Aorta (tissue), 5 donors: ENCODE data around the gene EXOC4. TPM values are rescaled to one million over a fixed set of nuclear protein-coding genes. Genes with fewer than 3 reads are reported as not detected.
A peak's percentile ranks its signal among the peaks of the same experiment; 100 is the strongest.

ENCODE experiments used
- ATAC-seq: fragments of 200-7000 bp; cut with Tn5 transposase; one replicate; pipeline ENCODE4 v1.9.1; 2022; ENCODE audit warnings: moderate library complexity; ENCODE audit not compliant: low FRiP score
- DNase-seq, 2 donors: peaks; one replicate each; pipeline ENCODE4 v3.0.0-alpha.2; 2020
- H3K27ac ChIP-seq, 2 donors: one replicate each; pipeline ENCODE4 v1.5.1; 2013; ENCODE audit warnings: low read length in 2 of 2, mild to moderate bottlenecking in 2 of 2, moderate library complexity in 2 of 2, control low read depth in 1 of 2, inconsistent platforms in 1 of 2, low read depth in 1 of 2
- H3K27me3 ChIP-seq, 2 donors: one replicate each; pipeline ENCODE4 v1.6.1; 2013; ENCODE audit warnings: control low read depth in 1 of 2, low read length in 1 of 2, mild to moderate bottlenecking in 1 of 2, moderate library complexity in 1 of 2; ENCODE audit not compliant: insufficient read depth in 2 of 2, control insufficient read depth in 1 of 2
- H3K36me3 ChIP-seq, 2 donors: one replicate each; pipeline ENCODE4 v1.6.1; 2013; ENCODE audit warnings: control low read depth in 1 of 2, low read length in 1 of 2, mild to moderate bottlenecking in 1 of 2; ENCODE audit not compliant: insufficient read depth in 2 of 2, control insufficient read depth in 1 of 2
- H3K4me1 ChIP-seq, 2 donors: one replicate each; pipeline ENCODE4 v1.6.1; 2013; ENCODE audit warnings: low read length in 2 of 2, control low read depth in 1 of 2, mild to moderate bottlenecking in 1 of 2, moderate library complexity in 1 of 2; ENCODE audit not compliant: insufficient read depth in 2 of 2, control insufficient read depth in 1 of 2
- H3K4me3 ChIP-seq, 2 donors: one replicate each; pipeline ENCODE4 v1.5.1; 2013; ENCODE audit warnings: low read length in 2 of 2, control low read depth in 1 of 2, mild to moderate bottlenecking in 1 of 2
- H3K9me3 ChIP-seq: one replicate; pipeline ENCODE4 v1.6.1; 2013; ENCODE audit warnings: mild to moderate bottlenecking, low read length; ENCODE audit not compliant: control insufficient read depth
- WGBS, 2 donors: extraction: QIAGEN DNeasy Blood & Tissue Kit; methylation state at CpG; one replicate each; pipeline ENCODE4 v1.1.7; 2013; 5-methylcytosine and 5-hydroxymethylcytosine counted together
- intact Hi-C, 2 donors: fragments of 100-400 bp; cut with DNase I; formaldehyde crosslinking; loops; one replicate each; pipeline versions ENCODE4 v1.14.2 to v1.15.0; 2022
- polyA plus RNA-seq, 2 donors: library from polyadenylated mRNA; stranded (reverse); fragments of 200-250 nt; gene quantifications; one replicate each; pipeline ENCODE4 v1.2.3, GENCODE V29; 2013
- total RNA-seq, 2 donors: library from RNA; stranded (reverse); fragmentation: NEBNext Ultra II Directional; extraction: Animal tissue kit (Norgen Biotek cat#: 25700); gene quantifications; one replicate each; pipeline ENCODE4 v1.2.1, GENCODE V29; 2021
- donor health status: healthy with polysubstance abuse.
- donor health status: Bipolar disorder and iron deficiency.
- donor health status: DM: no; HTN: no; CAD: no.
- donor health status: DM: no; HTN: no; CAD: no.
- donor health status: DM: yes; HTN: yes; CAD: no.

EXOC4 gene
- total and polyA plus RNA-seq, 4 donors, result 19.9 to 109 (median 45.9) TPM

DNA sequence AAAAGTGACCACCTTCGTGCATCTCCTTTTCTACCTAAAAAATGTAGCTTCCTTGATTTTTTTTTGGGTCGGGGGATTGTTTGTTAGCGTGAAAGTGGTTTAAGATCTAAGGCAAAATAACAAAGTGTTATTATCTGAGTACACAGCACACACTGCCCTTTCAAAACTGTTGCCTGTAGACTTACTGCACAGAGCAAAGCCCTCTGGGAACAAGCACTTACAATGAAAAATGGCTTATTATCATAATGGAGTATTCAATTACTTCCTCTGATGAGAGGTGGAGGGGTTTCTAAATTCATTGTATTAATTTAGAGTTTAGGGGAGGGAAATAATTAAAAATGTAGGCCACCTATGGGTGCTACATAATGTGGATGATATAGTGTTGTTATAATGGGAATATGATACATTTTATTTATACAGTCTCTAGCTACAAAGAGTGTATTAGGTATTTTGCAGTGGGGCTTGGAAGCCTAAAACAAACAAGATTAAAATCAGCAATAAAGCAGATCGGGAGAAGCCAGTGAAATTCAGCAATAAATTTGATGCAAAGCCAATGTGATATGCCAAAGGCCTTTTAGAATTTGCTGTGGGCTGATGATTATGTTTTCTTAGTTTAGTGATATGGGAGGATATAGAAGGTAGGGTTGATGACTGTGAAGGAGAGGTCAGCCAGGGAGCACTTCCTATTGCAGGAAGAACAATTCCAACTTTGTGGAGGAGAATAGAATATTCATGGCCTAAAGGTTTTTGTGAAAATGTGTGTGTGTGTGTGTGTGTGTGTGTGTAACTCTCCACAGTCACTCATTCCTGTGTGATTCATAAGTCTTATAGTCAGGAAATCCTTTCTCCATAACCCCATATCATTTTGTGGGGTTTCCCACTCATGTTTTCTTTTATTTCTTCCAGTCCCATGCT lies 17.7 kb upstream of the EXOC4 start:
- H3K4me1 ChIP-seq, result no peaks in the 10 kb centered on the region
- 67 to 81% methylated on average over 4 of the region's 4 CpGs for WGBS, 2 donors
- ATAC-seq, result no peak

DNA sequence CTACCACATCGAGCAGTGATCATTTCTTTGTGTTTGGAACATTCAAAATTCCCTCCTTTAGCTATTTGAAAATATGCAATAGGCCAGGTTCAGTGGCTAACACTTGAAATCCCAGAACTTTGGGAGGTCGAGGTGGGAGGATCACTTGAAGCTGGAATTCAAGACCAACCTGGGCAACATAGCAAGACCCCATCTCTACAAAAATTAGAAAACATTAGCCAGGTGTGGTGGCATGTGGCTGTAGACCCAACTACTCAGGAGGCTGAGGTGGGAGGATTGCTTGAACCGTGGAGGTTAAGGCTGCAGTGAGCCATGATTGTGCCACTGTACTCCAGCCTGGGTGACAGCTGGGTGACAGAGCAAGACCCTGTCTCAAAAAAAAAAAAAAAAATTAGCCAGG lies 15.3 kb upstream of the EXOC4 start:
- no peak overlapping the region for H3K27ac ChIP-seq
- H3K4me1 ChIP-seq, result no peaks in the 10 kb centered on the region
- DNase-seq (no peak), ATAC-seq (no peak)
- H3K36me3 ChIP-seq, result no peaks in the 10 kb centered on the region
- intact Hi-C loops, result no loop called here
- H3K9me3 ChIP-seq, result no peaks in the 10 kb centered on the region
- WGBS, 2 donors, result 80 to 85% methylated on average over 3 of the region's 3 CpGs
- no peaks in the 10 kb centered on the region for H3K27me3 ChIP-seq
- H3K4me3 ChIP-seq, result no peak overlapping the region

More for the DNA sequence above, 17.7 kb upstream of the EXOC4 start:
- H3K27ac ChIP-seq, result no peak overlapping the region
- no peaks in the 10 kb centered on the region for H3K36me3 ChIP-seq
- no peak overlapping the region for H3K4me3 ChIP-seq
- no peaks in the 10 kb centered on the region for H3K27me3 ChIP-seq
- no peaks in the 10 kb centered on the region for H3K9me3 ChIP-seq
- intact Hi-C loops, result no loop called here
- no peak for DNase-seq

DNA sequence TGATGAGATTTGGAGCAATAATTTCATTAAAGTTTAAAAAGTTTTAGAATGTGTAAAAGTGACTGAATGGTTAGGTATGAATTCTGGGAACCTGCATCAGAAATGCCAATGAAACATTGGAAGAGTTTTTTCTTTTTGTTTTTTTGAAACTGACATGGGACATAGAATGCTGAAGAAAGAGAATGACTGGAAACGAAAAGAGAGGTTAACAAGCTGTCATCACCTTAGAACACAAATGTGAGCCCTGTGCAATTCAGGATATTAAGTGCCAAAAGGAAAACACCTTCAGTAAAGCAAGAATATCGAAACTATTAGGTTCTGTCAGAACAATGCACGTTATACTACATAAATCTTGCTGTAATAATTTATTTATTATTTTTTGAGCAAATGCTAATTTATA lies 12.6 kb upstream of the EXOC4 start:
- Histone ChIP-seq H3K4me1 (no peaks in the 10 kb centered on the region), H3K4me3 (no peak overlapping the region), H3K36me3 (no peaks in the 10 kb centered on the region), H3K27me3 (no peaks in the 10 kb centered on the region), H3K27ac (no peak overlapping the region), H3K9me3 (no peaks in the 10 kb centered on the region)
- no peak for ATAC-seq
- WGBS, 2 donors, result 51 to 54% methylated on average over 3 of the region's 3 CpGs
- DNase-seq, result no peak
- intact Hi-C loops, result no loop called here

DNA sequence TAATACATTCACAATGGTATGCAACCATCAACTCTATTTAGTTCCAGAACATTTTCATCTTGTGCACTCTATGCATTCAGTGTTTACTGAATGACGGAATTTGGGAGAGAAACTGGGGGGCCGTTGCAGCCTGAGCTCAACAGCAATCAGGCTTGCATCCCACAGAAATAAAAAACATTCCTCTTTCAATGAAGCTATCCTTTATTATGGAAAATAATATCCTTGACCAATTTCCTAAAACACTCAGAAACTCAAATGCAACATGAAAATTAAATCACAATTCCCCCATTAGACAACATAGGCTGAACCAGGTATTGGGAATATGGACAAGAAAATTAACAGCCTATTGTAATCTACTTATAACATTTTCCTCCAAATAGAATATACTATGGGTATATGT lies 6.3 kb upstream of the EXOC4 start:
- Histone ChIP-seq H3K4me3 (no peak overlapping the region), H3K27me3 (no peaks in the 10 kb centered on the region), H3K9me3 (no peaks in the 10 kb centered on the region), H3K4me1 (no peaks in the 10 kb centered on the region), H3K27ac (no peak overlapping the region), H3K36me3 (no peaks in the 10 kb centered on the region)
- WGBS, 2 donors, result 87 to 93% methylated on average over 2 of the region's 2 CpGs
- intact Hi-C loops, result no loop called here
- ATAC-seq, result no peak
- no peak for DNase-seq

DNA sequence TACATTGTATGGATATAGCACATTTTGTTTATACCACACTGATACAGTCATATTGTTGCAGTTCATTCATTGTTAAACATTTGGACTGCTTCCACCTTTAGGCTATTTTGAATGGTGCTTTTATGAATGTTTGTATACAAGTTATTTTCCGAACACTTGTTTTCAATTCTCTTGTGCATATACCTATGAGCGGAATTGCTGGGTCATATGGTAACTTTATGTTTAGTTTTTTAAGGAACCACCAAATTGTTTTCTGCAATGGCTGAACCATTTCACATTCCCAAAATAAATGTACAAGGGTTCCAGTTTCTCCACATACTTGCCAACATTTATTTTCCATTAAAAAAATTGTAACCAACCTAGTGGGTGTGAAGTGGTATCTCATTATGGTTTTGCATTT lies 4.0 kb upstream of the EXOC4 start:
- ATAC-seq (no peak), DNase-seq (no peak)
- H3K27ac ChIP-seq, result no peak overlapping the region
- H3K27me3 ChIP-seq, result no peaks in the 10 kb centered on the region
- H3K9me3 ChIP-seq, result no peaks in the 10 kb centered on the region
- H3K36me3 ChIP-seq, result no peaks in the 10 kb centered on the region
- intact Hi-C loops, result no loop called here
- 96 to 97% methylated on average over 2 of the region's 2 CpGs for WGBS, 2 donors
- no peaks in the 10 kb centered on the region for H3K4me1 ChIP-seq
- no peak overlapping the region for H3K4me3 ChIP-seq

DNA sequence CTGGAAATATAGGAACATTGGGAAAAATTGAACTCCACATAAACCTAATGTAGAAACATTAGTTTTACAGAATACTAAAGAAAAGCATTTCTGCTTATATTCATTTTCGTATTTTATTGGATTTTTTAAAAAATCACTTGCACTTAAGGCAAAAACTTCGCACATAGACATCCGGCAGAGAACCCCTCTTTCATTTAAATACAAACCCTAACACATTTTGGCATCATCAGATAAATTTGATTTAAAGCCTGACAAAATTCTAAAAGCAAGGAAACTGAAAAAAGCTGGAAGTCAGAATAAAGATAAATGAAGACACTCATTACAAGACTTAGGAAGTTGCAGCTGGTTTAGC lies 396 bp upstream of the EXOC4 start:
- intact Hi-C loops, result loop anchor here (5.0 to 10.0 kb wide), 3 partner anchors 112 to 168 kb away; partner anchors contain the start of gene CHCHD3 (in 1 of the 2)
- no peaks in the 10 kb centered on the region for H3K9me3 ChIP-seq
- no peaks in the 10 kb centered on the region for H3K27me3 ChIP-seq
- ATAC-seq (no peak), DNase-seq (no peak)
- 62 to 64% methylated on average over 3 of the region's 3 CpGs for WGBS, 2 donors
- H3K4me1 ChIP-seq, result no peaks in the 10 kb centered on the region
- no peak overlapping the region for H3K27ac ChIP-seq
- H3K36me3 ChIP-seq, result no peaks in the 10 kb centered on the region
- H3K4me3 ChIP-seq, result no peak overlapping the region

DNA sequence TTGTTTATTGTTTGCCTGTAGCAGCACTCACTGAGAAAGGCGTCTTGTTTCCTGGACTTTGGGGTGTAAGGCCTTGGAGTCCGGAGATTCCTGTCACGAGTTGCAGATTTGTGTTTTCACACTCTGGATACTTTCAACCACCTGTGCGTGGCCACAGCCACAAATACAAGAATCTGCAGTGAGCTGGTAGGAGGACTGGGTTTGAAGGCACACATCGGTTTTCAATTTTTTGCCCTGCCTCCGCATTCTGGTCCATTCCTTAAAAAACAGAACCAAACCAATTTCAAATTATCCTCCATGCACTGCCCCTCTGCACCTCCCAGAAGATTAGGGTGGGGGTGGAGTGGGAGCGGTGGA lies 619 bp downstream of the EXOC4 start:
- ATAC-seq, result no peak
- H3K4me3 ChIP-seq, result peak overlapping the region; percentile 64 to 93
- 5 to 6% methylated on average over 7 of the region's 7 CpGs for WGBS, 2 donors
- no peak overlapping the region for H3K27ac ChIP-seq
- intact Hi-C loops, result loop anchor here (5.0 to 10.0 kb wide), 3 partner anchors 111 to 169 kb away; partner anchors contain the start of gene CHCHD3 (in 1 of the 2)
- no peak for DNase-seq
- no peaks in the 10 kb centered on the region for H3K4me1 ChIP-seq
- no peaks in the 10 kb centered on the region for H3K9me3 ChIP-seq
- no peaks in the 10 kb centered on the region for H3K27me3 ChIP-seq
- no peaks in the 10 kb centered on the region for H3K36me3 ChIP-seq

DNA sequence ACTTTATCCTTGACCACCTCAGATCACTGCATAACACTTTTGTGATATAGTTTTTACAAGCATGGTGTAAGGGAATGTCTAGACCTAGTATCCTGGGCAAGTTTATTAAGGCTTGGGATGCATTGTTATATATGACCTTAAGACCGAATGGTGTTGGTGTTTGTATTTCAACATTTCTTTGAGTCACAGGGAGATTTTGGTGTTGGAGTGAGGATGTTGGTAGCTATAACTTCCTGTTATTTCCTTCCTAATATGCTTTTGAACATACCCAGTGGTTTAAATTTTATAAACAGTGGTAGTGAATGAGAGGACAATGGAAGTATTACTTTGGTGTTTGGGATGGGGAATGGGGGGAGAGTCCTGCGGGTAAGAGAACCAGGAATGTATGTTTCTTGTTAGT lies 2.6 kb downstream of the EXOC4 start:
- 84 to 90% methylated on average over 2 of the region's 2 CpGs for WGBS, 2 donors
- no peak for ATAC-seq

DNA sequence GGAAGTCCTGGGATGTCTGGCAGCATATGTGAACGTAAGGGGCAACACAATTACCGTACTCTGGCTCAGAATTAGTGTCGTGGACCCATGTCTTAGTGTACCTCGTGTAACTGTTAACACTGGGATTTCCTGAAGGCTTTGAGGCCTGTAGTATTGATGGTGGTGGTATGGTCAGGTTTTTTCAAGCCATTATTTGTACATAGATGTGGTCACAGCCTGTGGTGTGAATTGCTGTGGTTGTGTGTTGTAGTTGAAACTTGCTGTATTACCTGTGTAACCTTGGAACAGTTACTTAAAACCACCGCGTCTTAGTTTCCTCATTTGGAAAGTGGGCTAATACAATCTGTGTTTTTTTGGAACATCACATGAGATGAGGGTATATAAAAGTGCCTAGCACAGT lies 5.3 kb downstream of the EXOC4 start:
- ATAC-seq (no peak), DNase-seq (no peak)
- Histone ChIP-seq H3K36me3 (no peaks in the 10 kb centered on the region), H3K4me3 (no peak overlapping the region), H3K4me1 (no peaks in the 10 kb centered on the region), H3K27me3 (no peaks in the 10 kb centered on the region), H3K27ac (no peak overlapping the region), H3K9me3 (no peaks in the 10 kb centered on the region)
- WGBS, 2 donors, result 90 to 93% methylated on average over 6 of the region's 6 CpGs
- intact Hi-C loops, result loop anchor here in 1 of 2 donors (10.0 kb wide), 2 partner anchors 107 to 173 kb away; partner anchors contain the start of gene CHCHD3

More for the DNA sequence above, 2.6 kb downstream of the EXOC4 start:
- no peak overlapping the region for H3K4me3 ChIP-seq
- H3K27me3 ChIP-seq, result no peaks in the 10 kb centered on the region
- intact Hi-C loops, result loop anchor here in 1 of 2 donors (10.0 kb wide), 2 partner anchors 109 to 171 kb away; partner anchors contain the start of gene CHCHD3
- DNase-seq, result no peak
- no peaks in the 10 kb centered on the region for H3K9me3 ChIP-seq
- H3K27ac ChIP-seq, result no peak overlapping the region
- H3K4me1 ChIP-seq, result no peaks in the 10 kb centered on the region
- no peaks in the 10 kb centered on the region for H3K36me3 ChIP-seq
